Measurements from ENCODE around the gene MTHFSD. TPM values are rescaled to one million over a fixed set of nuclear protein-coding genes. Genes with fewer than 3 reads are reported as not detected.

MTHFSD gene
- total and polyA plus RNA-seq, 2 experiments from 2014 or later: 11.5 to 21.5 TPM

DNA sequence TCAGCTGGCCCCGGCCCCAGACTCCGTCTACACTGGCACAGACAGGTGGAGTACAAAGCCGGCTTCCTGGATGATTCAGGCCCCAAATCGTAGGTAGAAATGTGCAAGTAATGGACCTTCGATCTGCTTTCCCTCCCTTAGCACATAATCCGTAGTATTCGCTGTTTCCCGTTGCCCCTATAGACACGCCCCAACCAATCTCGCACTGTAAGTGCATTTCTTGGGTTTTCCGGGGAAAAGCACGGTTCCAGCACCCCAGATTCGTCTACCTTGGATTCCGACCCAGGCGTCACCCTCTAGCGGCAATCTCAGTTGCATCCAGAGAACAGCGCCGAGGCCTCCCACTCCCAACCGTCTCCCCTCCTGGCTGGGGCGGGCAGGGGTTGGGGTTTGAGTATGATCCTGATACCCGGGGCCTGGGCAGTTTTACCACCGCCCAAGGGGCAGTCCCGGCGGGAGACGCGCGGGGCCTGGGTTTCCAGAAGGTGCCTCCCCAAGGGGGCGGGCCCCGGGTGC is 56.8 kb downstream of the MTHFSD start:
- no peak overlapping the region for H2AFZ ChIP-seq
- peaks cover 49% of the 10 kb centered on the region for H3K4me1 ChIP-seq (ENCODE audit: insufficient read depth)
- 10% methylated on average over 16 of the region's 29 CpGs for WGBS (ENCODE audit: low lambda C conversion rate, missing lambda C conversion rate)
- no peak for DNase-seq (ENCODE audit: low spot score)
- H3K27ac ChIP-seq: peak overlapping the region; percentile 83
- no peak overlapping the region for H3K4me3 ChIP-seq
- H3K36me3 ChIP-seq (replicated peaks; ENCODE audit: insufficient read depth, low read depth): no peaks in the 10 kb centered on the region
- H3K27me3 ChIP-seq: peaks cover 100% of the 10 kb centered on the region
- peak overlapping the region; percentile 89 for H3K4me2 ChIP-seq
- H3K9me2 ChIP-seq (replicated peaks; ENCODE audit: insufficient read depth): no peaks in the 10 kb centered on the region
- peaks cover 2% of the 10 kb centered on the region for H4K20me1 ChIP-seq (ENCODE audit: insufficient read depth, poor library complexity, severe bottlenecking)
- H3K79me2 ChIP-seq: peaks cover 96% of the 10 kb centered on the region
- H3K9me3 ChIP-seq (ENCODE audit: low read depth): no peaks in the 10 kb centered on the region
- TF ChIP-seq CTCF (IDR thresholded peaks at IDR 0.05; ENCODE audit: poor library complexity): no peak
- TF ChIP-seq EZH2phosphoT487 (IDR thresholded peaks at IDR 0.05; ENCODE audit: low read depth, severe bottlenecking, unreplicated experiment): peak; percentile 27
- TF ChIP-seq EZH2 (IDR thresholded peaks at IDR 0.05; ENCODE audit: borderline replicate concordance): peak; percentile 74

DNA sequence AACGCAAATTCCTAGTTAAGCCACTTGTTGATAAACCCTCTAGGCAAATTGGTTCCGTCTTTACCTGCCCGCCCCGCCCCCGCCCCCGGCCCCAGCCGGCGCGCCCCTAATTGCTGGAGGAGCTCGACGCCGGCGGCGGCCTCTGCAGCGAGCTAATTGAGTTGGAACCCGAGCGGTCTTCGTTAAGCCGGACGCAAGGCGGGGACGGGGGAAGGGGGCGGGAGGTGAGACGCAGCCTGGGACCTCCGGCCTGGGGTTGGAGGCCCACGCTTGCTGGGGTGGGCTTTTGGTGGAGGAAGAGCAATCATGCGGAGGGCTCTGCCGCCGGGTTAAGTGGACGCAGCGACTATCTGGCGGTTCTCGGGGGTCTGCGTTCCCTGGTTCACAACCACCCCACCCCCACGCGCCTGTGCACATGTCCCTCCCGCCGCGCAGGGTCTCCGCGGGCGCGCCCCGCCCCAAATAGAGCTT is 57.4 kb downstream of the MTHFSD start:
- no peaks in the 10 kb centered on the region for H3K9me2 ChIP-seq (replicated peaks; ENCODE audit: insufficient read depth)
- DNase-seq (ENCODE audit: low spot score): no peak
- H3K27ac ChIP-seq: peak overlapping the region; percentile 83
- peaks cover 2% of the 10 kb centered on the region for H4K20me1 ChIP-seq (ENCODE audit: insufficient read depth, poor library complexity, severe bottlenecking)
- no peaks in the 10 kb centered on the region for H3K9me3 ChIP-seq (ENCODE audit: low read depth)
- peak overlapping the region; percentile 89 for H3K4me2 ChIP-seq
- peaks cover 49% of the 10 kb centered on the region for H3K4me1 ChIP-seq (ENCODE audit: insufficient read depth)
- peaks cover 96% of the 10 kb centered on the region for H3K79me2 ChIP-seq
- no peak overlapping the region for H2AFZ ChIP-seq
- under 1% methylated on average over 20 of the region's 44 CpGs for WGBS (ENCODE audit: low lambda C conversion rate, missing lambda C conversion rate)
- H3K36me3 ChIP-seq (replicated peaks; ENCODE audit: insufficient read depth, low read depth): no peaks in the 10 kb centered on the region
- H3K27me3 ChIP-seq: peaks cover 100% of the 10 kb centered on the region
- H3K4me3 ChIP-seq: peak overlapping the region; percentile 23
- no peak for TF ChIP-seq CTCF (IDR thresholded peaks at IDR 0.05; ENCODE audit: poor library complexity)
- no peak for TF ChIP-seq EZH2phosphoT487 (IDR thresholded peaks at IDR 0.05; ENCODE audit: low read depth, severe bottlenecking, unreplicated experiment)
- TF ChIP-seq EZH2 (IDR thresholded peaks at IDR 0.05; ENCODE audit: borderline replicate concordance): no peak

DNA sequence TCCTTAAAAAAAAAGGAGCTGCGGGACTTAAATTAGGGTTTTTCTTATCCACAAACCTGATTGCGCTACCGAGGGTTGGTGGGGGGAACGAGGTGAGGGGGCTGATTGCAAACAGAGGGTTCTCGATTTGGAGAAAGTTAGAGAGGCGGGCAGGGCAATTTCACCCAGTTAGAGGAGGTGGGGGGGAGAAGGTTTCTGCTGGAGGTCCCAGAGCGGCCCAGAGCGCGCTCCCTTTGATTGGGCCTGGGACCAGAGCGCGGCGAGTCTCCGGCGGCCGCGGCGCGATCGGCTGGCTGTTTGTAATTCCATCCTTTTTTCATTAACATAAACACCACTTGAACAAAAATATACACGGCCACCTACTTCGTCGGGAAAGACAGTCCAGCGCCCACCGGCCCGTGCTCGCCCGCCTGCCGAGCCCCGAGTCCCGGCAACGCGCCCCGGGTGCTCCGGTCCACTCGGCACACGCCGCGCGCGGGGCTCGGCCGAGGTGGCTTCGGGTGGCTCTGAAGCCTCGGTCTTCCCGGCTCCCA is 58.0 kb downstream of the MTHFSD start:
- H3K4me2 ChIP-seq: peak overlapping the region; percentile 89
- no peaks in the 10 kb centered on the region for H3K9me2 ChIP-seq (replicated peaks; ENCODE audit: insufficient read depth)
- peaks cover 100% of the 10 kb centered on the region for H3K27me3 ChIP-seq
- H3K9me3 ChIP-seq (ENCODE audit: low read depth): no peaks in the 10 kb centered on the region
- peaks cover 45% of the 10 kb centered on the region for H3K4me1 ChIP-seq (ENCODE audit: insufficient read depth)
- H3K27ac ChIP-seq: peak overlapping the region; percentile 83
- peak; percentile 53 for TF ChIP-seq EZH2phosphoT487 (IDR thresholded peaks at IDR 0.05; ENCODE audit: low read depth, severe bottlenecking, unreplicated experiment)
- peak; percentile 2 for TF ChIP-seq EZH2 (IDR thresholded peaks at IDR 0.05; ENCODE audit: borderline replicate concordance)
- TF ChIP-seq CTCF (IDR thresholded peaks at IDR 0.05; ENCODE audit: poor library complexity): no peak
- no peaks in the 10 kb centered on the region for H3K36me3 ChIP-seq (replicated peaks; ENCODE audit: insufficient read depth, low read depth)
- no peak for DNase-seq (ENCODE audit: low spot score)
- H2AFZ ChIP-seq: no peak overlapping the region
- H3K4me3 ChIP-seq: peak overlapping the region; percentile 23
- H3K79me2 ChIP-seq: peaks cover 96% of the 10 kb centered on the region
- peaks cover 2% of the 10 kb centered on the region for H4K20me1 ChIP-seq (ENCODE audit: insufficient read depth, poor library complexity, severe bottlenecking)
- WGBS (ENCODE audit: low lambda C conversion rate, missing lambda C conversion rate): 5% methylated on average over 35 of the region's 45 CpGs
